Ishikawa (cell line): ENCODE data around the gene ADGRL2.

ENCODE experiments used
- CEBPB ChIP-seq: IDR thresholded peaks from 2 replicates; pipeline ENCODE4 v1.6.1; 2012
- CREB1 ChIP-seq: IDR thresholded peaks from 2 replicates; pipeline ENCODE4 v1.6.1; 2012; ENCODE audit warnings: low read depth
- EGR1 ChIP-seq: IDR thresholded peaks from 2 replicates; pipeline ENCODE4 v1.6.1; 2012
- EP300 ChIP-seq: IDR thresholded peaks from 2 replicates; pipeline ENCODE4 v1.6.1; 2012; ENCODE audit warnings: borderline replicate concordance
- FOXM1 ChIP-seq: IDR thresholded peaks from 2 replicates; pipeline ENCODE4 v1.6.1; 2012; ENCODE audit warnings: low read depth, borderline replicate concordance
- MAX ChIP-seq: IDR thresholded peaks from 2 replicates; pipeline ENCODE4 v1.6.1; 2012
- NFIC ChIP-seq: IDR thresholded peaks from 2 replicates; pipeline ENCODE4 v1.6.1; 2012
- RAD21 ChIP-seq: IDR thresholded peaks from 2 replicates; pipeline ENCODE4 v1.6.1; 2012; ENCODE audit warnings: low read depth
- REST ChIP-seq: IDR thresholded peaks from 2 replicates; pipeline ENCODE4 v1.6.1; 2012; ENCODE audit warnings: low read depth, mild to moderate bottlenecking
- TAF1 ChIP-seq: IDR thresholded peaks from 2 replicates; pipeline ENCODE4 v1.6.1; 2012; ENCODE audit warnings: low read depth, mild to moderate bottlenecking
- TCF12 ChIP-seq: IDR thresholded peaks from 2 replicates; pipeline ENCODE4 v1.6.1; 2012; ENCODE audit warnings: low read depth
- TEAD4 ChIP-seq: IDR thresholded peaks from 2 replicates; pipeline ENCODE4 v1.6.1; 2012
- USF1 ChIP-seq: IDR thresholded peaks from 2 replicates; pipeline ENCODE4 v1.6.1; 2012
- YY1 ChIP-seq: IDR thresholded peaks from 2 replicates; pipeline ENCODE4 v1.6.1; 2012; ENCODE audit warnings: low read depth
- ZBTB7A ChIP-seq: IDR thresholded peaks from 2 replicates; pipeline ENCODE4 v1.6.1; 2012; ENCODE audit warnings: low read depth

The ADGRL2 gene

GRCh38 chr1:81834921-81835698, 34.4 kb downstream of the ADGRL2 start:
- no peak for TF ChIP-seq EP300
- no peak for TF ChIP-seq ZBTB7A
- TF ChIP-seq TEAD4 = no peak
- TF ChIP-seq USF1 = no peak
- TF ChIP-seq REST = no peak
- TF ChIP-seq TCF12 = no peak
- TF ChIP-seq CEBPB = no peak
- no peak for TF ChIP-seq MAX
- no peak for TF ChIP-seq YY1
- no peak for TF ChIP-seq EGR1
- no peak for TF ChIP-seq CREB1
- no peak for TF ChIP-seq NFIC

- TF ChIP-seq TAF1 (no peak), MAX (no peak), REST (no peak), EGR1 (no peak), USF1 (no peak), YY1 (no peak), RAD21 (no peak), NFIC (no peak; the same call in 1 of the 2 replicates), CREB1 (no peak), CEBPB (no peak), TEAD4 (no peak), ZBTB7A (no peak), FOXM1 (no peak), EP300 (no peak), TCF12 (no peak)
Observed at GRCh38 chr1:81836007-81836626, 35.4 kb downstream of the ADGRL2 start.

GRCh38 chr1:81838600-81839218, 38.0 kb downstream of the ADGRL2 start:
- no peak for TF ChIP-seq NFIC
- TF ChIP-seq CREB1 = no peak
- TF ChIP-seq REST = no peak
- no peak for TF ChIP-seq CEBPB
- TF ChIP-seq EGR1 = no peak
- no peak for TF ChIP-seq ZBTB7A

- no peak for TF ChIP-seq TAF1
- no peak for TF ChIP-seq TCF12
- no peak for TF ChIP-seq CEBPB
- TF ChIP-seq EGR1 = no peak
- TF ChIP-seq TEAD4 = no peak
- TF ChIP-seq REST = no peak
- TF ChIP-seq NFIC = no peak
- no peak for TF ChIP-seq EP300
- no peak for TF ChIP-seq MAX
- no peak for TF ChIP-seq ZBTB7A
- TF ChIP-seq USF1 = no peak
- TF ChIP-seq RAD21 = no peak
- TF ChIP-seq FOXM1 = no peak
- no peak for TF ChIP-seq YY1
- TF ChIP-seq CREB1 = no peak
Observed at GRCh38 chr1:81840805-81841204, 40.1 kb downstream of the ADGRL2 start.
